Measurements from ENCODE around the gene LASP1NB.
"Not testable (repeated sequence)": the region's sequence is repeated elsewhere in the genome, so short reads cannot be mapped to it uniquely, and the experiment has no call there.

LASP1NB gene

GRCh38 chr17:38916771-38917170 is 8.6 kb upstream of the LASP1NB start:
- DNase-seq (ENCODE audit: low read depth, low spot score) = no peak

- DNase-seq (ENCODE audit: low read depth, low spot score) = no peak
Measured at GRCh38 chr17:38917259-38917658, 8.2 kb upstream of the LASP1NB start.

- DNase-seq (ENCODE audit: low read depth, low spot score) = no peak
Measured at GRCh38 chr17:38918129-38918913, 7.1 kb upstream of the LASP1NB start.

- no peak for DNase-seq (ENCODE audit: low read depth, low spot score)
Measured at GRCh38 chr17:38918916-38919315, 6.5 kb upstream of the LASP1NB start.

- DNase-seq (ENCODE audit: low read depth, low spot score) = no peak
Measured at GRCh38 chr17:38919316-38920078, 5.9 kb upstream of the LASP1NB start.

- no peak for DNase-seq (ENCODE audit: low read depth, low spot score)
Measured at GRCh38 chr17:38920374-38921291, 4.8 kb upstream of the LASP1NB start.

- DNase-seq (ENCODE audit: low read depth, low spot score) = no peak
Measured at GRCh38 chr17:38921756-38922411, 3.5 kb upstream of the LASP1NB start.

GRCh38 chr17:38922538-38923297 is 2.7 kb upstream of the LASP1NB start:
- no peak for DNase-seq (ENCODE audit: low read depth, low spot score)

GRCh38 chr17:38926293-38927070 is 1.1 kb downstream of the LASP1NB start:
- no peak for DNase-seq (ENCODE audit: low read depth, low spot score)

- not testable (repeated sequence) for DNase-seq (ENCODE audit: low read depth, low spot score)
Measured at GRCh38 chr17:38930782-38931181, 5.4 kb downstream of the LASP1NB start.

GRCh38 chr17:38933962-38934361 is 8.5 kb downstream of the LASP1NB start:
- not testable (repeated sequence) for DNase-seq (ENCODE audit: low read depth, low spot score)

GRCh38 chr17:38939987-38940386 is 14.6 kb downstream of the LASP1NB start:
- DNase-seq (ENCODE audit: low read depth, low spot score) = no peak

- DNase-seq (ENCODE audit: low read depth, low spot score) = no peak
Measured at GRCh38 chr17:38940404-38940803, 15.0 kb downstream of the LASP1NB start.

GRCh38 chr17:38942696-38943334 is 17.4 kb downstream of the LASP1NB start:
- DNase-seq (ENCODE audit: low read depth, low spot score) = no peak

- DNase-seq (ENCODE audit: low read depth, low spot score) = no peak
Measured at GRCh38 chr17:38943607-38944006, 18.2 kb downstream of the LASP1NB start.

GRCh38 chr17:38947189-38947588 is 21.8 kb downstream of the LASP1NB start:
- DNase-seq (ENCODE audit: low read depth, low spot score) = no peak

- DNase-seq (ENCODE audit: low read depth, low spot score) = not testable (repeated sequence)
Measured at GRCh38 chr17:38953800-38954199, 28.4 kb downstream of the LASP1NB start.

- DNase-seq (ENCODE audit: low read depth, low spot score) = no peak
Measured at GRCh38 chr17:38958326-38958725, 32.9 kb downstream of the LASP1NB start.

- DNase-seq (ENCODE audit: low read depth, low spot score) = no peak
Measured at GRCh38 chr17:38958756-38959155, 33.3 kb downstream of the LASP1NB start.

All from iPS DF 19.7 (cell line).